Activated CD8-positive, alpha-beta memory T cell treated with anti-CD3 and anti-CD28 coated beads for 36 hours (primary cell): Measurements from ENCODE around the gene METTL9. TPM values are rescaled to one million over a fixed set of nuclear protein-coding genes. Genes with fewer than 3 reads are reported as not detected.
"Not testable (repeated sequence)": the region's sequence is repeated elsewhere in the genome, so short reads cannot be mapped to it uniquely, and the experiment has no call there.

Source experiments
- CTCF ChIA-PET: fragments of 350-600 bp; sonication (Branson Sonifier 250); formaldehyde crosslinking; loops from one replicate; lab custom pipeline; 2021; ENCODE audit warnings: antibody characterized with exemption; lab: Charles Lee
- POLR2A ChIA-PET: fragments of 350-600 bp; sonication (Branson Sonifier 250); formaldehyde crosslinking; loops from one replicate; lab custom pipeline; 2021; ENCODE audit warnings: antibody characterized with exemption; lab: Charles Lee
- total RNA-seq, 2 experiments: library from RNA; stranded (reverse); gene quantifications; one replicate each; pipeline ENCODE4 v1.2.3, GENCODE V29; 2021

The METTL9 gene
- total RNA-seq, 2 experiments from 2014 or later, result 79.9 to 80.2 TPM

- POLR2A ChIA-PET, result no interaction called here
Observed at GRCh38 chr16:21600031-21600773, 825 bp downstream of the METTL9 start.

GRCh38 chr16:21602785-21603184, 3.4 kb downstream of the METTL9 start:
- POLR2A ChIA-PET, result interaction anchor here (0.6 to 2.1 kb wide), 2 partner anchors 9 to 1017 kb away, joined by 4 read pairs; no protein-coding TSS in a partner anchor
- CTCF ChIA-PET, result interaction anchor here (0.6 to 1.4 kb wide), 2 partner anchors 36 to 106 kb away, joined by 3 to 5 read pairs; no protein-coding TSS in a partner anchor

More at GRCh38 chr16:21600031-21600773, 825 bp downstream of the METTL9 start:
- CTCF ChIA-PET, result interaction anchor here (0.9 to 1.0 kb wide), 2 partner anchors 38 to 40 kb away, joined by 3 read pairs; no protein-coding TSS in a partner anchor

GRCh38 chr16:21603928-21604327, 4.6 kb downstream of the METTL9 start:
- POLR2A ChIA-PET, result interaction anchor here (2.1 kb wide), 1 partner anchor 11 kb away, joined by 4 read pairs; no protein-coding TSS in a partner anchor

GRCh38 chr16:21605848-21606247, 6.5 kb downstream of the METTL9 start:
- CTCF ChIA-PET, POLR2A ChIA-PET: not testable (repeated sequence)

More at GRCh38 chr16:21603928-21604327, 4.6 kb downstream of the METTL9 start:
- CTCF ChIA-PET, result interaction anchor here (0.6 to 1.4 kb wide), 2 partner anchors 13 to 105 kb away, joined by 3 to 5 read pairs; no protein-coding TSS in a partner anchor

DNA sequence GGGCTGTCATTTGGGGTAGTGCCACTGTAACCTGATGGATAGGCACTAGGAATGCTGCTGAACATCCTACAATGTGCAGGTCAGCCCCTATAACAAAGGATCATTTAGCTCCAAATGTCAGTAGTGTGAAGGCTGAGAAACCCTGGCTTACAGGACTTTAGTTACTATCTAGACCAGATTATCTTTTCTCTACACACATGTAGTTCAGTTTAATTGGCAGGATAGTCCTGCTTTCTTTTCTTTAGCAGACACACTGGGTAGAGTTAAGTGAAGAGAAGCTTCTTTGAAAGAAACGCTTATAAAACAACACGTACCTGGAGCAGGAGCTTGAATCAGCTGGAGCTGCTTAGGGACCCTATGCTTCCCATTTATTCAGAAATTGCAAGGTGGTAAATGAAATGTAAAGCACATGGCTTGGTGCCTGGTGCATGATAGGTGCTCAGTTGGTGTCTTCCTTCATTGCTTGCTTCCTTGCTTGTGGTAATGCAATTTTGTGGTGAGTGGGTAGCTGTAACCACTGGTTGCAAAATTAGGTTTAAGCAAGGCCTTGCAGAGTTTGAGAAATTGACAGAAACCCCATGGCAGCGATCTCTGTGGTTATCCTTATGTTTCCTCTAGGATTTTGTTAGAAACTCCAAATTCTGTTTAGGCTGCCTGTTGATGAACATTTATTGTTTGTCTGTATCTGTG, 9.4 kb downstream of the METTL9 start:
- ChIA-PET POLR2A (no interaction called here), CTCF (interaction anchor here (0.7 to 1.7 kb wide), 3 partner anchors 25 to 48 kb away, joined by 3 to 4 read pairs (median 3); no protein-coding TSS in a partner anchor)

GRCh38 chr16:21610006-21610544, 10.7 kb downstream of the METTL9 start:
- POLR2A ChIA-PET, result no interaction called here

GRCh38 chr16:21610766-21611165, 11.4 kb downstream of the METTL9 start:
- CTCF ChIA-PET, result interaction anchor here (1.4 kb wide), 1 partner anchor 14 kb away, joined by 4 read pairs; no protein-coding TSS in a partner anchor
- POLR2A ChIA-PET, result no interaction called here

More at GRCh38 chr16:21610006-21610544, 10.7 kb downstream of the METTL9 start:
- CTCF ChIA-PET, result no interaction called here

DNA sequence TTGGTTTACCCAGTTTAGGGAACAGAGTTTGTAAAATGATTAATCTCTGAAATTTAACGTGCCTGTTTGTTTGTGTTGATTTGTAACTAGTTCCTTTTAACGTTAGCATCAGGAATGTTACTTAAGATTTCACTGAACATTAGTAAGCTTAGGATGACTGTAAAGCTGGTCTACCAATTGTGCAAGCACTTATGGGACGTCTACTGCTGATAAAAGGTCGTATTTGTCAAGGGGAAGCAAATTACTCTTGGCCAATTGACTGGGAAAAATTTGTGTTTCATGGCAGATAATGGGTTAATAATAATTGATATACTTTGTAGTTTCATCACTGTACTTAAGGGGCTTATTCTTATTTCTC, 11.8 kb downstream of the METTL9 start:
- POLR2A ChIA-PET, result interaction anchor here (0.6 kb wide), 1 partner anchor 17 kb away, joined by 3 read pairs; no protein-coding TSS in a partner anchor
- CTCF ChIA-PET, result interaction anchor here (1.4 kb wide), 1 partner anchor 14 kb away, joined by 4 read pairs; no protein-coding TSS in a partner anchor

GRCh38 chr16:21611556-21612384, 12.4 kb downstream of the METTL9 start:
- ChIA-PET CTCF (interaction anchor here (1.4 kb wide), 1 partner anchor 15 kb away, joined by 4 read pairs; no protein-coding TSS in a partner anchor), POLR2A (interaction anchor here (0.6 kb wide), 1 partner anchor 16 kb away, joined by 3 read pairs; no protein-coding TSS in a partner anchor)

DNA sequence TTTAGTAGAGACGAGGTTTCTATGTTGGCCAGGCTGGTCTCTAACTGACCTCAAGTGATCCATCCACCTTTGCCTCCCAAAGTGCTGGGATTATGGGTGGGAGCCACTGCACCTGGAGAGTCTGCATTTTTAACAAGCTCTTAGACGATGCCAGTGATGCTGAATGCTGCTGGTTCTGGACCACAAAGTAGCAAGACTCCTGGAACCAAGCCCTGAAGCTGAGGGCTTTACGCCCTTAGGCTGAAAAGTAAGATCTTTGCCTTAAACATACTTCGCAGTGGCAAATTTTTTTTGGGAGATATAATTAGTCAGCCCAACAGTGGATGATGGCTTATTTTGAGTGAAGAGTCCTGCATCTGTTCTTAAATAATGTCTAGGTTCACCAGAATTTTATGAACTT, 14.0 kb downstream of the METTL9 start:
- CTCF ChIA-PET, result no interaction called here
- POLR2A ChIA-PET, result no interaction called here

GRCh38 chr16:21613781-21614180, 14.4 kb downstream of the METTL9 start:
- POLR2A ChIA-PET, result no interaction called here
- CTCF ChIA-PET, result no interaction called here

DNA sequence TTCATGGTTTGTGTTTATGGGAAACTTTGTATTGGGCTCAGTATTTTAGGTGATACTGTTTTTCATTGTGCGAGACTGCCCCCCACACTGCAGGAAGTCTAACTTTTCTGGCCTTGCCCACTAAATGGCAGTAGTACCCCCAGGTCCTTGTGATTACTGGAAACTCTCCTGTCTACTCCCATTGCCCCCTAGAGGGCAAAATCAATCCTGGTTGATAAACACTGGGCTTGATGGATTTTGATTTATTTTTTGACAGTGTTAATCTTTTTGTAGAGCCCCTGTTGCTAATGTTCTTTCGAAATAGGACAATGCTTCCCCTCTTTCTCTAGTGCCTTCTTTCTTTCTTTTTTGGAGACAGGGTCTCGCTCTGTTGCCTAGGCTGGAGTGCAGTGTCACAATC, 15.5 kb downstream of the METTL9 start:
- ChIA-PET POLR2A (no interaction called here), CTCF (no interaction called here)

DNA sequence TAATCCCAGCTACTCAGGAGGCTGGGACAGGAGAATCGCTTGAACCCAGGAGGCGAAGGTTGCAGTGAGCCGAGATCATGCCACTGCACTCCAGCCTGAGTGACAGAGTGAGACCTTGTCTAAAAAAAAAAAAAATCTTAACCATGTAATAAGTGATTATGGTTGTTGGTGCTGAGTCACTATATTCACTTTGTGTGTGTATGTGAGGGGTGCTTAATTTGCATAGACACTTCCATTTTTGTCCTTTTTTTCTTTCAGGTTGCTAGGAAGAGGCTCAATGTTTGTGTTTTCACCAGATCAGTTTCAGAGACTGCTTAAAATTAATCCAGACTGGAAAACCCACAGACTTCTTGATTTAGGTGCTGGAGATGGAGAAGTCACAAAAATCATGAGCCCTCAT, 18.2 kb downstream of the METTL9 start:
- ChIA-PET POLR2A (no interaction called here), CTCF (no interaction called here)

DNA sequence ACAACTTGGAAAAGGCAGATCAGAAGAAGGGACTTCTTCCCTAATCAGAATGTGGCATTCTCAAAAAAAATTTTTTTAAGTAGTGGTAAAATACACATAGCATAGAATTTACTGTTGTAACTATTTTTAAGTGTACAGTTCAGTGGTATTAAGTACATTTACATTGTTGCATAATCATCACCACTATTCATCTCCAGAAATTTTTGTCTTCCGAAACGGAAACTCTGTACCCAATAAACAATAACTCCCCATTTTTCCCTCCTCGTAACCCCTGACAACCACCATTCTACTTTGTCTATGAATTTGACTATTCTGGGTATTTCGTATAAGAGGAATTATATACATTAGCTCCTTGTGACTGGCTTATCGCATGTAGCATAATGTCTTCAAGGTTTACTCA, 18.9 kb downstream of the METTL9 start:
- POLR2A ChIA-PET, result no interaction called here
- CTCF ChIA-PET, result no interaction called here

- ChIA-PET CTCF (no interaction called here), POLR2A (no interaction called here)
Observed at GRCh38 chr16:21619765-21620425, 20.5 kb downstream of the METTL9 start.

DNA sequence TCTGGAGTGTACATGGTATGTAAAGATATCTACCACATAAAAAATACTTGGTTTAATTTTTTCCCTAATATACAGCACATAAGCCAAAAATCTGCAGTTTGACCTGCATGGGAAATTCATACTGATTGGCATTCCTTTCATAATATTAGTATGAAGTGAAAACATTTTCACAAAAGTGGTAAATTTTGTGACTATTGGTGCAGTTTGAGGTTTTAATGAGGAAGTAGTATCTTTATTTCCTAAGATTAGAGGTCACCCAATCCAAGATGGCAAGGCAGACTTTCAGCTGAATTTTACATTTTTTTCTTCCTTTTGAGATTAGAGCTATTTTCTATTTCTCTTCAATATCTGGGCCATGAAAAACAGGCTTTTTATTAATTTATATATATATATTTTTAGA, 21.2 kb downstream of the METTL9 start:
- ChIA-PET CTCF (no interaction called here), POLR2A (no interaction called here)

GRCh38 chr16:21622545-21622944, 23.2 kb downstream of the METTL9 start:
- CTCF ChIA-PET, result no interaction called here
- POLR2A ChIA-PET, result no interaction called here

GRCh38 chr16:21625026-21625425, 25.6 kb downstream of the METTL9 start:
- ChIA-PET CTCF (interaction anchor here (0.7 kb wide), 1 partner anchor 32 kb away, joined by 3 read pairs; no protein-coding TSS in a partner anchor), POLR2A (no interaction called here)
